GM18867 (cell line): Measurements from ENCODE around the gene TINAG.
A peak's percentile ranks its signal among the peaks of the same experiment; 100 is the strongest.

Experiments
- ATAC-seq: cut with Tn5 transposase; IDR thresholded peaks from one replicate; pipeline ENCODE4 v1.9.1; 2021; ENCODE audit warnings: mild to moderate bottlenecking, moderate library complexity; ENCODE audit not compliant: unreplicated experiment

TINAG gene

DNA sequence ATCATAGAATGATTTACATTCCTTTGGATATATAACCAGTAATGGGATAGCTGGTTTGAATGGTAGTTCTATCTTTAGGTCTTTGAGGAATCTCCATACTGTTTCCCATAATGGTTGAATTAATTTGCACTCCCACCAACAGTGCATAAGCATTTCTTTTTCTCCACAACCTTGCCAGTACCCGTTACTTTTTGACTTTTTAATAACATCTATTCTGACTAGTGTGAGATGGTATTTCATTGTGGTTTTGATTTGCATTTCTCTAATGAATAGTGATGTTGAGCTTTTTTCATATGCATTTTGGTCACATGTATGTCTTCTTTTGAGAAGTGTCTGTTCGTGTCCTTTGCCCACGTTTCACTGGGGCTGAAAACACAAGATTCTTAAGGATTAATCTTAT, 107.3 kb downstream of the TINAG start:
- ATAC-seq: no peak

DNA sequence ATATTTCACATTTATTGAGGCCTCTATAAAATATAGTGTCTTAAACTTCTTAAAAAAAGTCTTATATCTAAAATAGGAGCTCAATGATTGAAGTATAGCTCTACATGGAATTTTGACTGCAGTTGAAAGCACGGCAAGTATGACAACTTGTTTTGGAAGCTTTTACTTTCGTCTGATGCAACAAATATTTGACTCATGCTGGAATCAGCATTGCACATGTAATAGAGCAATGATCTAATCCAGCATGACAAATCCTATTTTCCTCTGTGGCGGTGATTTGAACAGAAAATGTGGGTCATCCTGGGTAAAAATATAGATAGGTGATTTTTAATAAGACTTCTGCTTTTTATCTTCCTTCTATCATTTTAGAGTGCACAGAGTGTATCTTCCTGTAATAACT, 111.6 kb downstream of the TINAG start:
- ATAC-seq: no peak

DNA sequence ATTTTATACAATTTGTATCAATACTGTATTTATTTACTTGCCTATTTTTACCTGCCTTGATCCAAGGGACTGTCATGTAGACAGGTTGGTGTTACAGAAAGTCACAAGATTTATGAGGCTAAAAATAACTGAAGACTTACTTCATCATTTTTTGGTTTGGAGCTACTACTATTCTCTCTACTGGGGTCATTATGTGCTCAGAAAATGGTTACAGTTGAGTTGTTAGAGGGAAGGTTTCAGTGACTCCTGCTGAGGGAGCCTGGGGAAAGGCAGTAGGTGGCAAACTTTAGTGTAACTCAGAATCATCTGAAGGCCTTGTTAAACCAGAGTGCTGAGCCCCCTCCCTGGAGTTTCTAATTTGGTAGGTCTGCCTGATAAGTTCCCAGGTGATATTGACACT, 118.8 kb downstream of the TINAG start:
- no peak for ATAC-seq

DNA sequence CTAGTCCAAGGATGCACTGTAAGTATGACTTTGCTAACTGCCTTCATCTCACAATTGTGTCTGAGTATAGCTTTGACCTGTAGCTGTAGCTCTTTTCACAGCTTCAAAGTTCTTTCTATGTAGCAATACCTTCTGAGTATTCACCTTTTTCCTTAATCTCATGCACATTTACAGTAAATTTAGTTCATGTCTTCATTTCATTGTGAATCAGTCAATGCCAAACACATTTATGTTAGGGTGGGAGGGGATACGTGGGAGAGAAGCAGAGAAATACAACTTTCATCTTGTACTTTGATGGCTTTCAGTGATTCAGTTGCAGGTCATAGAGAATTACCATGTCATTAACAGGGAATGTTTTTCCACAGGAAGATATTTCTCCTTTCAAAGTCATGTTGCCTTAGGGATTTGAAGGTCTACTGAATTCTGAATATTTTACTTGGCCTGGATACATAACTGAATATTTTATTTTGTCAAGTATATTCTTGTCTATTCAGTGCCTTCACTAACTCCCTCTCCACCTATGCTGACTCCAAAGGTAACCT, 119.2 kb downstream of the TINAG start:
- ATAC-seq: no peak

DNA sequence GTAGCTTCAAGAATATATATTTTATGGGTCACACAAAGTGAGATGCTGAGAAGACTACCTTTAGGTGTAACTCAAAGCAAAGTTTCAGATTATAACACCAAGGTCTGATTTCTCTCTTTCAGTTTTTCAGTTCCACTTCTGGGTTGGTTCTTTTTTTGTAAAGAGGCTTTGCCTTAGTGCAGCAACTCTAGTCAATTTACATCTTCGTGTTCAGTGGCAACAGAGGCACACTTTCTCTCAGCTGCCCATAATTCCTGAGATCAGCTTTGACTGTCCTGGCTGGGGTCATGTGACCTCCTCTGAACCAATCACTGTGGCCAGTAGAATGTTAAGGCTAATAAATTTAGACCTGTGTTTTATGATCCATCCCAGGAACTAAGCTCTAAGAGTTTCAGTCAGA, 120.2 kb downstream of the TINAG start:
- ATAC-seq: peak; percentile 96

DNA sequence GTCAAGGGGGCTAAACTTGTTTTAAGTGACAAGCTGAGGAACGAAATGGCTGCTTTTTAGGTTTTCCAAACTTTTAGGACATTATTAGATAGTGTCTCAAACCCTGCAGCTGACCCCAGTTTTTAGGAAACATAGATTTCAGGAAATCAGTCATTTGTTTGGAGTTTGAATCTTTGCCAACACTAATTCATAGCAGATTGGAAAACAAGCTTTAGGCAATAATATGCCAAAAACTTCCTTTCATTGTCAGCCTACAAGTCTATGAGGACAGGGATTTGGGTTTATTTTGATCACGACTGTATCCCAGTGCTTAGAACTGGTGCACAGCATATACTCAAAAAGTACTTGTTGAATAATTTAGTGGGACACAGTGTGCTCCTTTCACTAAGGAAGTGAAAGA, 123.2 kb downstream of the TINAG start:
- ATAC-seq: peak; percentile 17
